Measurements from ENCODE around the gene SHTN1. TPM values are rescaled to one million over a fixed set of nuclear protein-coding genes. Genes with fewer than 3 reads are reported as not detected.

Gene SHTN1
- total RNA-seq, 6 donors from 2014 or later = 32.3 to 67.9 (median 37.2) TPM

GRCh38 chr10:116989439-116989838, 15.5 kb downstream of the SHTN1 start:
- WGBS, 2 donors = 79 to 83% methylated on average over 4 of the region's 4 CpGs
- TF ChIP-seq EP300 (IDR thresholded peaks at IDR 0.05) (no peak), POLR2A (IDR thresholded peaks at IDR 0.05) (no peak), POLR2AphosphoS5 (IDR thresholded peaks at IDR 0.05) (no peak)
- TF ChIP-seq, protein P1, sequence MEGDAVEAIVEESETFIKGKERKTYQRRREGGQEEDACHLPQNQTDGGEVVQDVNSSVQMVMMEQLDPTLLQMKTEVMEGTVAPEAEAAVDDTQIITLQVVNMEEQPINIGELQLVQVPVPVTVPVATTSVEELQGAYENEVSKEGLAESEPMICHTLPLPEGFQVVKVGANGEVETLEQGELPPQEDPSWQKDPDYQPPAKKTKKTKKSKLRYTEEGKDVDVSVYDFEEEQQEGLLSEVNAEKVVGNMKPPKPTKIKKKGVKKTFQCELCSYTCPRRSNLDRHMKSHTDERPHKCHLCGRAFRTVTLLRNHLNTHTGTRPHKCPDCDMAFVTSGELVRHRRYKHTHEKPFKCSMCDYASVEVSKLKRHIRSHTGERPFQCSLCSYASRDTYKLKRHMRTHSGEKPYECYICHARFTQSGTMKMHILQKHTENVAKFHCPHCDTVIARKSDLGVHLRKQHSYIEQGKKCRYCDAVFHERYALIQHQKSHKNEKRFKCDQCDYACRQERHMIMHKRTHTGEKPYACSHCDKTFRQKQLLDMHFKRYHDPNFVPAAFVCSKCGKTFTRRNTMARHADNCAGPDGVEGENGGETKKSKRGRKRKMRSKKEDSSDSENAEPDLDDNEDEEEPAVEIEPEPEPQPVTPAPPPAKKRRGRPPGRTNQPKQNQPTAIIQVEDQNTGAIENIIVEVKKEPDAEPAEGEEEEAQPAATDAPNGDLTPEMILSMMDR (IDR thresholded peaks at IDR 0.05) = no peak
- no peaks in the 10 kb centered on the region for H3K4me1 ChIP-seq

DNA sequence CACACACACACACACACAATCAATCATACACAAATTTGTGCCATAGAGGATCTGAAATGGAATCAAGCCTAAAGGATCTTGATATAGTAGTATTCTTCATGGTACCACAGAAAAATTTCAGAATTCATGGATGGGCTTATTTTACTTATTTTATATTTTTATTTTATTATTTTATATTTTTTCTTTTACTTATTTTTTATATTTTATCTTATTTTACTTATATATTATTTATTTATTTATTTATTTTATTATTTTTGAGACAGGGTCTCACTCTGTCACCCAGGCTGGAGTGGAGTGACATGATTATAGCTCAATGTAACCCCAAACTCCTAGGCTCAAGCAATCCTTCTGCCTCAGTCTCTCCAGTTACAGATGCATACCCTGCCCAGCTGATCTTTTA, 16.7 kb downstream of the SHTN1 start:
- Histone ChIP-seq H3K27ac (no peak overlapping the region), H3K36me3 (no peaks in the 10 kb centered on the region), H3K4me1 (no peaks in the 10 kb centered on the region), H3K4me3 (no peak overlapping the region), H3K9me3 (no peaks in the 10 kb centered on the region), H3K27me3 (no peaks in the 10 kb centered on the region)
- DNase-seq (no peak), ATAC-seq (ENCODE audit: low FRiP score in 2 of 2) (no peak)
- TF ChIP-seq POLR2A (IDR thresholded peaks at IDR 0.05) (no peak), POLR2AphosphoS5 (IDR thresholded peaks at IDR 0.05) (no peak), EP300 (IDR thresholded peaks at IDR 0.05) (no peak)
- TF ChIP-seq, protein P1 (IDR thresholded peaks at IDR 0.05) = no peak

More at GRCh38 chr10:116989439-116989838, 15.5 kb downstream of the SHTN1 start:
- DNase-seq = no peak
- no peak for ATAC-seq (ENCODE audit: low FRiP score in 2 of 2)
- Histone ChIP-seq H3K36me3 (no peaks in the 10 kb centered on the region), H3K4me3 (no peak overlapping the region), H3K27ac (no peak overlapping the region), H3K27me3 (no peaks in the 10 kb centered on the region), H3K9me3 (no peaks in the 10 kb centered on the region)

- no peak for TF ChIP-seq POLR2A (IDR thresholded peaks at IDR 0.05)
- ATAC-seq (ENCODE audit: low FRiP score in 2 of 2) (no peak), DNase-seq (no peak)
- Histone ChIP-seq H3K36me3 (no peaks in the 10 kb centered on the region), H3K27me3 (no peaks in the 10 kb centered on the region), H3K27ac (no peak overlapping the region), H3K4me1 (no peaks in the 10 kb centered on the region), H3K9me3 (no peaks in the 10 kb centered on the region), H3K4me3 (no peak overlapping the region)
- WGBS, 2 donors = 69 to 82% methylated on average over 2 of the region's 2 CpGs
These were observed 19.4 kb downstream of the SHTN1 start for GRCh38 chr10:116985611-116986010.

GRCh38 chr10:116984202-116984990, 20.6 kb downstream of the SHTN1 start:
- TF ChIP-seq POLR2AphosphoS5 (IDR thresholded peaks at IDR 0.05) = no peak
- TF ChIP-seq EP300 (IDR thresholded peaks at IDR 0.05) = no peak
- TF ChIP-seq, protein P1 (IDR thresholded peaks at IDR 0.05) = no peak
- TF ChIP-seq POLR2A (IDR thresholded peaks at IDR 0.05) = no peak
- ATAC-seq (ENCODE audit: low FRiP score in 2 of 2) = no peak
- Histone ChIP-seq H3K27ac (no peak overlapping the region), H3K4me1 (no peaks in the 10 kb centered on the region), H3K4me3 (no peak overlapping the region), H3K27me3 (no peaks in the 10 kb centered on the region), H3K9me3 (no peaks in the 10 kb centered on the region), H3K36me3 (no peaks in the 10 kb centered on the region)
- WGBS, 2 donors = 89 to 90% methylated on average over 3 of the region's 3 CpGs
- no peak for DNase-seq

DNA sequence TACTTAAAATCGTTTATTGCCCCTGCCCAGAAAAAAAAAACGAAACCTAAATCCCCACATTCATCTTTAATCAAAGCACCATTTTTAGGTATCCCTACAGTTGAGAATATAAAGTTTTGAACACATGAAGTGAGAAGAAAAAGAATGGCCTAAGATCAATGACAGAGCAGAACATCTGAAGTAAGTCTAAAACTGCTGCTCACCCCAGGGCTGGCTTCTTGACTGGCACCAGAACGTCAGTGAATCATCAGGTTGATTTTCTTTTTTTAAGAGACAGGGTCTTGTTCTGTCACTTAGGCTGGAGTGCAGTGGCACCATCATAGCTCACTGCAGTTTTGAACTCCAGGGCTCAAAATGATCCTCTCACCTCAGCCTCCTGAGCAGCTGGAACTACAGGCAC, 24.9 kb downstream of the SHTN1 start:
- Histone ChIP-seq H3K4me3 (no peak overlapping the region), H3K9me3 (no peaks in the 10 kb centered on the region), H3K27me3 (no peaks in the 10 kb centered on the region), H3K27ac (no peak overlapping the region), H3K36me3 (no peaks in the 10 kb centered on the region), H3K4me1 (no peaks in the 10 kb centered on the region)
- ATAC-seq (ENCODE audit: low FRiP score in 2 of 2) (no peak), DNase-seq (no peak)
- 73 to 77% methylated on average over 3 of the region's 3 CpGs for WGBS, 2 donors
- TF ChIP-seq EP300 (IDR thresholded peaks at IDR 0.05) = no peak
- no peak for TF ChIP-seq POLR2A (IDR thresholded peaks at IDR 0.05)
- TF ChIP-seq POLR2AphosphoS5 (IDR thresholded peaks at IDR 0.05) = no peak
- TF ChIP-seq, protein P1 (IDR thresholded peaks at IDR 0.05) = no peak
